Activated effector memory CD4-positive, alpha-beta T cell treated with Interleukin-2 at 50 U/mL for 16 hours (primary cell): Measurements from ENCODE around the gene RASIP1.

Experiments used
- DNase-seq: peaks from one replicate; pipeline ENCODE4 v3.0.0-alpha.2; 2020

Gene RASIP1

DNA sequence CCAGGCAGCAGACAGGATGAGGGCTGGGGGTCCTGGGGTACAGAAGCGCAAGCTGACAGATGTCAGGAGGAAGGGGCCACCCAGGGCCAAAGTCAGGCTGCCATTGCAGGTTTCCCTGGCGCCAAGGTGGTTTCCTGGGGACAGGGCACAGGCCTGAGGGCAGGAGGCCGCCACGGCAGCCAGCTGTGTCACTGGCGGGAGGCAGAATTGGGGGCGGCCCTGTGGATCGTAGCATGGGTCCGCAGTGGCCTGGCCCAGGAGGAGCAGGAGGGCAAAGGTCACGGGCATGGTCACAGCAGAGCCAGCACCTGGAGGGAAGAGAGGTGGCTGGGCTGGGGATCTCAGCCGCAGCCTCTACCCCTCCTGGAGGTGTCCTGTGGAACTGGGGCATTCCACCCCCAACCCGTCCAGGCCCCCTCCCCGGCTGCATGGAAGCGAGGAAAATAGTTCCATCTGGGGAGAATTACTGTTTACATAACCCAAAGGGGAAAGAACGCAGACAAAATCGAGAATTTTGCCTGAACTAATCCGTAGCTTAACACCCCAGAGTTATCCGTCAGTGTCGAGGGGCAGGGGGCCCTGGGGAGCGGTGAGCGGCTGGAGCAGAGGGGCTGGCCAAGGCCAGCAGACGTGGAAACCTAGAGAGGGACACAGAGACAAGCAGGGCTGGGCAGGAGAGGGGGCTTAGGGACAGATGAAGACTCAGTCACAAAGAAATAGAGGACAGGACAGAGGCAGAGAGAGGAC lies 69.5 kb downstream of the RASIP1 start:
- no peak for DNase-seq
